Measurements from ENCODE around the gene PDE6D.

GRCh38 chr2:231704017-231704416 is 77.1 kb downstream of the PDE6D start:
- TF ChIP-seq CTCF (conservative IDR thresholded peaks at IDR 0.05; ENCODE audit: low read length), result no peak
- no peak for TF ChIP-seq EZH2phosphoT487 (IDR thresholded peaks at IDR 0.05; ENCODE audit: borderline replicate concordance)

Data from Loucy (cell line).